Fibroblast of mammary gland (primary cell): Measurements from ENCODE around the gene AJUBA.
A peak's percentile ranks its signal among the peaks of the same experiment; 100 is the strongest.

ENCODE experiments used
- DNase-seq: peaks from one replicate; pipeline ENCODE4 v3.0.0-alpha.2; 2010; ENCODE audit warnings: low read depth
- H3K4me3 ChIP-seq: 2 replicates; pipeline ENCODE4 v1.5.1; 2011; ENCODE audit warnings: low read depth, mild to moderate bottlenecking, low read length, moderate library complexity; ENCODE audit not compliant: control insufficient read depth
- CTCF ChIP-seq: conservative IDR thresholded peaks from 2 replicates; pipeline ENCODE4 v1.5.1; 2011; ENCODE audit warnings: low read depth, low read length, inconsistent platforms; ENCODE audit not compliant: control insufficient read depth, insufficient read depth

The AJUBA gene

GRCh38 chr14:22980672-22981089 is 1.7 kb downstream of the AJUBA start:
- no peak for DNase-seq
- H3K4me3 ChIP-seq = peak overlapping the region; percentile 84
- no peak for TF ChIP-seq CTCF

GRCh38 chr14:22979748-22980392 is 2.5 kb downstream of the AJUBA start:
- peak overlapping the region; percentile 43 for H3K4me3 ChIP-seq
- no peak for DNase-seq
- TF ChIP-seq CTCF = no peak

- H3K4me3 ChIP-seq = no peak overlapping the region
- DNase-seq = no peak
- TF ChIP-seq CTCF = no peak
These were observed 3.2 kb downstream of the AJUBA start for GRCh38 chr14:22978981-22979671.

GRCh38 chr14:22978487-22978837 is 3.9 kb downstream of the AJUBA start:
- H3K4me3 ChIP-seq = no peak overlapping the region
- no peak for TF ChIP-seq CTCF
- DNase-seq = peak; percentile 34

GRCh38 chr14:22977684-22978486 is 4.5 kb downstream of the AJUBA start:
- peak; percentile 55 for DNase-seq
- TF ChIP-seq CTCF = no peak
- H3K4me3 ChIP-seq = no peak overlapping the region

GRCh38 chr14:22977434-22977683 is 5.0 kb downstream of the AJUBA start:
- DNase-seq = no peak
- H3K4me3 ChIP-seq = no peak overlapping the region
- TF ChIP-seq CTCF = no peak
